WI38 (cell line): ENCODE data around the gene BRCC3.

Experiments
- H3K4me3 ChIP-seq: 2 replicates; pipeline ENCODE4 v1.5.1; 2011; ENCODE audit warnings: low read depth, mild to moderate bottlenecking, control low read depth, low read length
- TF ChIP-seq, protein P1 (sequence below): IDR thresholded peaks from 2 replicates; pipeline ENCODE4 v1.5.1; 2012; ENCODE audit warnings: low read depth, mild to moderate bottlenecking, control low read depth, low read length

The BRCC3 gene

DNA sequence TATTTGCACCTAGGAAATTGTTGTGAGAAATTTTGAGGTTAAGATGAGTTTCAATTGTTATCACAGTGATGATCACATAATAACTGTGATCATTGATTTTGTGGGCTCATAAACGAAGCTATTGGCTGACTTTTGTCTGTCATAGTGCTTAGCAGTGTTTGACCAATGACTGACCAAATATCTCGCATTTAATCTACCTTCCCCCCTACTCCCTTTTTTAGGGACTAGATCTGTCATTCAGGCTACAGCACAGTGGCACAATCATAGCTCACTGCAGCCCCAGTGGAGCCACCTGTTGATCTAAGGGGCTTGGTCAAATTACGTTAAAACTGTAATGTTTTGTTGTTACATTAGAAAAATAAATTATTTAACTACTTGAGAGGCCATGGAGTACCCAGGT lies 43.2 kb upstream of the BRCC3 start:
- TF ChIP-seq, protein P1, sequence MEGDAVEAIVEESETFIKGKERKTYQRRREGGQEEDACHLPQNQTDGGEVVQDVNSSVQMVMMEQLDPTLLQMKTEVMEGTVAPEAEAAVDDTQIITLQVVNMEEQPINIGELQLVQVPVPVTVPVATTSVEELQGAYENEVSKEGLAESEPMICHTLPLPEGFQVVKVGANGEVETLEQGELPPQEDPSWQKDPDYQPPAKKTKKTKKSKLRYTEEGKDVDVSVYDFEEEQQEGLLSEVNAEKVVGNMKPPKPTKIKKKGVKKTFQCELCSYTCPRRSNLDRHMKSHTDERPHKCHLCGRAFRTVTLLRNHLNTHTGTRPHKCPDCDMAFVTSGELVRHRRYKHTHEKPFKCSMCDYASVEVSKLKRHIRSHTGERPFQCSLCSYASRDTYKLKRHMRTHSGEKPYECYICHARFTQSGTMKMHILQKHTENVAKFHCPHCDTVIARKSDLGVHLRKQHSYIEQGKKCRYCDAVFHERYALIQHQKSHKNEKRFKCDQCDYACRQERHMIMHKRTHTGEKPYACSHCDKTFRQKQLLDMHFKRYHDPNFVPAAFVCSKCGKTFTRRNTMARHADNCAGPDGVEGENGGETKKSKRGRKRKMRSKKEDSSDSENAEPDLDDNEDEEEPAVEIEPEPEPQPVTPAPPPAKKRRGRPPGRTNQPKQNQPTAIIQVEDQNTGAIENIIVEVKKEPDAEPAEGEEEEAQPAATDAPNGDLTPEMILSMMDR, result no peak
- peak overlapping the region; percentile 71 for H3K4me3 ChIP-seq

- no peak overlapping the region for H3K4me3 ChIP-seq
- TF ChIP-seq, protein P1, result no peak
Measured at GRCh38 chrX:155028877-155029291, 42.4 kb upstream of the BRCC3 start.

- no peak overlapping the region for H3K4me3 ChIP-seq
- TF ChIP-seq, protein P1, result no peak
Measured at GRCh38 chrX:155031657-155032056, 39.7 kb upstream of the BRCC3 start.

DNA sequence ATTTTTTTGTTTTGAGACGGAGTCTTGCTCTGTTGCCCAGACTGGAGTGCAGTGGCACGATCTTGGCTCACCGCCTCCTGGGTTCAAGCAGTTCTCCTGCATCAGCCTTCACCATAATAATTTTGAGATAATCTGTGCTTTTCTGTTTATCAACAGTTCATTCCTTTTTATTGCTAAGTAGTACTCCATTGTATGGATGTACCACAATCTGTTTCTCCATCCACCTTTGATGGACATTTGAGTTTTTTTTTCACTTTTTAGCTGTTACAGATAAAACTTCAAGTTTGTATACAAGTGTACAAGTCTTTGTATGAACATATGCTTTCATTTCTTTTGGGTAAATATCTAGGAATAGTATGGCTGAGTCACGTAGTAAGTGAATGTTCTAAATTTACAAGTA lies 35.6 kb upstream of the BRCC3 start:
- no peak overlapping the region for H3K4me3 ChIP-seq

DNA sequence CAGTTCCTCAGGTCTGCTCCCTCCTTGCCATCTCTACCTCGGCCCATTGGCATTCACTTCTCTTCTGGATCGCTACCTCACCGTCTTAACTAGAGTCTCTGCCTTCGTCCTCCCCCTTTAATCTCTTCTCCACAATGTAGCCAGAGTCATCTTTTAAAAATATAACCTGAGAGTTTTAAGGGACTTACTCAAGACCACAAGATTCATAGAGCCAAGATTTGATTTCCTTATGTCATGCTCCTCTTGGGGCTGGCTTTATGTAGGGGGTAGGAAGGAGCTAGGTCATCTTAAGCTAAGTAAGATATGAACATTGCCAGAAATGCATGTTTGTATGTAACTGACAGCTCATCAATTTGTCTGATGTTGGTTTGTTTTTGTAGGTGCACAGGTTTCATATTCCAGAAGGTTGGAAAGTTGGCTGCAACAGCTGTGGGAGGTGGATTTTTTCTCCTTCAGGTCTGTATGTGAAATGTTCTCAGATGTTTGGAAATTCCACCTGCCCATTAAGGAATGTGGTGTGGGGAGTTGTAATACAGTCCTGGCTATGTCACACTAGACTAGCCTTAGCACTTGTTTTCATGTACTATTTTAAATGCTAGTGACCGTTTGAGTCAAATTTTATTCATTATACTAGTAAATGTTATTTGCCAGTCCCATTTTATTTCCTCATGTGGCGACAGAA lies 25.0 kb upstream of the BRCC3 start:
- TF ChIP-seq, protein P1, result no peak
- H3K4me3 ChIP-seq, result no peak overlapping the region

More for the DNA sequence above, 35.6 kb upstream of the BRCC3 start:
- TF ChIP-seq, protein P1, result no peak

DNA sequence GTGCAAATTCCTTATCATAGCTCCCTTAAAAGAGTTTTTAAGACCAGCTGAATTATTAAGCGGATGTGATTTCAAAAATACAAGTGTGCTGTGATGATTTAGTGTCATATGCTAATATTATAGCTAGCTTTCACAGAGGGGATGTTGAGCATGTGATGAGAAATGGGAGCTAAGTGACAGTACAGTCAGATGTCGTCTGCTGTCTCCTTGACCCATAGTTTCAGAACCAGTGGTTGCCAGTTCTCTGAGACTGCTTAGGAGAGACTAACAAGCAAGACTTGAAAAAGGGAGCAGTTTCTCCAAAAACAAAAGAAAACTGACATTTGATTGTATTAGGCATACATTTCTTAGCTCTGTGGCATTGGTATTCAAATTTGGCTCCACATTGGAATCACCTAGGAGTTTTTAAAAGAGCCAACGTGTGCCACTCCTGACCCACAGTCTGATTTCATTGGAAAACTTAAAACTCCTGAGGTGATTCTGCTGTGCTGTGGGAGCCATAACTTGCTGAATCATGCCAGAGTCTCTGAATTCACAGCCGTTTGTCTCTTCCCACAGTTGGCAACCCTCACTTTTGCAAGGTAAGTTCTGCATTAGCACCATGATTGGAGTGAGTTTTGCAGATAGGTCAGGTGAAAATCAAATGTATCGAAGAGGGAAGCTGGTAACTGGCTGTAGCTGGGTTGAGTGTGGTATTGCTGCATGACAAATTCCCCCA lies 24.3 kb upstream of the BRCC3 start:
- TF ChIP-seq, protein P1, result no peak
- H3K4me3 ChIP-seq, result no peak overlapping the region

GRCh38 chrX:155048977-155049619 lies 22.2 kb upstream of the BRCC3 start:
- H3K4me3 ChIP-seq, result no peak overlapping the region
- TF ChIP-seq, protein P1, result peak; percentile 53
